H9 (cell line): Measurements from ENCODE around the gene PPP1R26. TPM values are rescaled to one million over a fixed set of nuclear protein-coding genes. Genes with fewer than 3 reads are reported as not detected.
"Not testable (repeated sequence)": the region's sequence is repeated elsewhere in the genome, so short reads cannot be mapped to it uniquely, and the experiment has no call there.

Experiments used
- DNase-seq: peaks from one replicate; pipeline ENCODE4 v3.0.0-alpha.2; 2017
- H2AFZ ChIP-seq: one replicate; pipeline ENCODE4 v1.6.1; 2013; ENCODE audit warnings: mild to moderate bottlenecking, low read length, control low read depth, moderate library complexity
- H2AK5ac ChIP-seq: 2 replicates; pipeline ENCODE4 v1.6.1; 2013; ENCODE audit warnings: low read length, control low read depth, mixed read lengths; ENCODE audit not compliant: insufficient read length
- H2BK120ac ChIP-seq: one replicate; pipeline ENCODE4 v1.6.1; 2013; ENCODE audit warnings: low read depth, mild to moderate bottlenecking, low read length, control low read depth, inconsistent platforms; ENCODE audit not compliant: poor library complexity, severe bottlenecking
- H2BK12ac ChIP-seq: 2 replicates; pipeline ENCODE4 v1.6.1; 2013; ENCODE audit warnings: low read length, control low read depth, mixed read lengths, low read depth; ENCODE audit not compliant: insufficient read length
- H2BK15ac ChIP-seq: 2 replicates; pipeline ENCODE4 v1.6.1; 2013; ENCODE audit warnings: low read depth, low read length, control low read depth
- H2BK20ac ChIP-seq: one replicate; pipeline ENCODE4 v1.6.1; 2013; ENCODE audit warnings: low read depth, mild to moderate bottlenecking, low read length, control low read depth, inconsistent platforms; ENCODE audit not compliant: poor library complexity, severe bottlenecking
- H2BK5ac ChIP-seq: 2 replicates; pipeline ENCODE4 v1.6.1; 2013; ENCODE audit warnings: low read length, control low read depth, mixed read lengths; ENCODE audit not compliant: insufficient read length
- H3K14ac ChIP-seq: 2 replicates; pipeline ENCODE4 v1.6.1; 2013; ENCODE audit warnings: low read length, control low read depth; ENCODE audit not compliant: insufficient read depth
- H3K18ac ChIP-seq: 2 replicates; pipeline ENCODE4 v1.6.1; 2013; ENCODE audit warnings: low read depth, mild to moderate bottlenecking, mixed read lengths, low read length, control low read depth; ENCODE audit not compliant: insufficient read length
- H3K23ac ChIP-seq: 2 replicates; pipeline ENCODE4 v1.6.1; 2013; ENCODE audit warnings: low read length, control low read depth, mixed read lengths, low read depth; ENCODE audit not compliant: insufficient read length
- H3K23me2 ChIP-seq: 2 replicates; pipeline ENCODE4 v1.6.1; 2013; ENCODE audit warnings: low read depth, mild to moderate bottlenecking, mixed read lengths, low read length, control low read depth; ENCODE audit not compliant: insufficient read length, poor library complexity, severe bottlenecking
- H3K27ac ChIP-seq: 2 replicates; pipeline ENCODE4 v1.5.1; 2013; ENCODE audit warnings: low read length, control low read depth, mixed read lengths, low read depth; ENCODE audit not compliant: insufficient read length
- H3K27me3 ChIP-seq: 2 replicates; pipeline ENCODE4 v1.6.1; 2013; ENCODE audit warnings: low read length, control low read depth, inconsistent platforms; ENCODE audit not compliant: insufficient read depth
- H3K4ac ChIP-seq: 2 replicates; pipeline ENCODE4 v1.6.1; 2013; ENCODE audit warnings: low read depth, mild to moderate bottlenecking, control low read depth, inconsistent platforms, low read length, moderate library complexity
- H3K4me1 ChIP-seq: 2 replicates; pipeline ENCODE4 v1.6.1; 2013; ENCODE audit warnings: low read length, control low read depth, inconsistent platforms; ENCODE audit not compliant: insufficient read depth
- H3K4me2 ChIP-seq: 2 replicates; pipeline ENCODE4 v1.6.1; 2013; ENCODE audit warnings: low read length, control low read depth, mixed read lengths; ENCODE audit not compliant: insufficient read length, insufficient read depth
- H3K56ac ChIP-seq: 2 replicates; pipeline ENCODE4 v1.6.1; 2013; ENCODE audit warnings: low read depth, mild to moderate bottlenecking, mixed read lengths, low read length, control low read depth; ENCODE audit not compliant: insufficient read length
- H3K79me1 ChIP-seq: 2 replicates; pipeline ENCODE4 v1.6.1; 2013; ENCODE audit warnings: low read depth, mild to moderate bottlenecking, moderate library complexity, low read length, control low read depth, inconsistent platforms; ENCODE audit not compliant: insufficient read depth, poor library complexity, severe bottlenecking
- H3K79me2 ChIP-seq: 2 replicates; pipeline ENCODE4 v1.6.1; 2013; ENCODE audit warnings: low read length, control low read depth, inconsistent platforms; ENCODE audit not compliant: insufficient read depth
- H3K9ac ChIP-seq: 2 replicates; pipeline ENCODE4 v1.6.1; 2013; ENCODE audit warnings: low read length, control low read depth, mixed read lengths; ENCODE audit not compliant: insufficient read length; ENCODE audit errors: extremely low read depth
- H3K9me3 ChIP-seq: one replicate; pipeline ENCODE4 v1.6.1; 2013; ENCODE audit warnings: low read depth, low read length, inconsistent platforms; ENCODE audit not compliant: control insufficient read depth
- H3T11ph ChIP-seq: one replicate; pipeline ENCODE4 v1.6.1; 2013; ENCODE audit warnings: mild to moderate bottlenecking, low read length, control low read depth, inconsistent platforms
- H4K20me1 ChIP-seq: one replicate; pipeline ENCODE4 v1.6.1; 2013; ENCODE audit not compliant: control insufficient read depth, insufficient read length, insufficient read depth
- H4K5ac ChIP-seq: 2 replicates; pipeline ENCODE4 v1.6.1; 2013; ENCODE audit warnings: low read depth, mild to moderate bottlenecking, mixed read lengths, low read length, control low read depth; ENCODE audit not compliant: insufficient read length
- H4K8ac ChIP-seq: replicated peaks from 2 replicates; pipeline ENCODE4 v1.6.1; 2013; ENCODE audit warnings: low read length, control low read depth, mixed read lengths, low read depth; ENCODE audit not compliant: insufficient read length
- H4K91ac ChIP-seq: 2 replicates; pipeline ENCODE4 v1.6.1; 2013; ENCODE audit warnings: low read depth, mild to moderate bottlenecking, moderate library complexity, mixed read lengths, low read length, control low read depth; ENCODE audit not compliant: insufficient read length
- H3K27ac Mint-ChIP-seq, 3 experiments: 2 replicates in 2 of 3; 3 replicates in 1 of 3; pipeline ENCODE4 v1.8.0; 2020 to 2021; ENCODE audit warnings: mixed read lengths in 3 of 3, mild to moderate bottlenecking in 1 of 3, moderate library complexity in 1 of 3
- H3K27me3 Mint-ChIP-seq: 2 replicates; pipeline ENCODE4 v1.8.0; 2021; ENCODE audit warnings: low read depth, mild to moderate bottlenecking, moderate library complexity, mixed read lengths
- H3K36me3 Mint-ChIP-seq, 3 experiments: 2 replicates in 2 of 3; 3 replicates in 1 of 3; pipeline ENCODE4 v1.8.0; 2020 to 2021; ENCODE audit warnings: low read depth in 3 of 3, mixed read lengths in 3 of 3; ENCODE audit not compliant: insufficient read depth in 1 of 3
- H3K4me1 Mint-ChIP-seq, 2 experiments: 2 replicates each; pipeline ENCODE4 v1.8.0; 2020; ENCODE audit warnings: mixed read lengths in 2 of 2
- H3K4me3 Mint-ChIP-seq, 2 experiments: 2 replicates in 1 of 2; 3 replicates in 1 of 2; pipeline ENCODE4 v1.8.0; 2020 to 2021; ENCODE audit warnings: mild to moderate bottlenecking in 2 of 2, mixed read lengths in 2 of 2, moderate library complexity in 1 of 2
- H3K9me3 Mint-ChIP-seq, 2 experiments: 2 replicates in 1 of 2; 3 replicates in 1 of 2; pipeline ENCODE4 v1.8.0; 2020; ENCODE audit warnings: mild to moderate bottlenecking in 2 of 2, mixed read lengths in 2 of 2, moderate library complexity in 1 of 2
- CTCF ChIP-seq: fragments of 200-600 bp; sonication (generic); conservative IDR thresholded peaks from 3 replicates; pipeline ENCODE4 v1.8.0; 2021; ENCODE audit warnings: antibody characterized with exemption, mild to moderate bottlenecking
- WGBS: extraction: QIAGEN DNeasy Blood & Tissue Kit; methylation state at CpG from one replicate; pipeline ENCODE4 v1.1.7; 2013; ENCODE audit warnings: missing lambda C conversion rate, low lambda C conversion rate, mixed read lengths; ENCODE audit not compliant: insufficient read length; ENCODE audit errors: extremely low coverage; 5-methylcytosine and 5-hydroxymethylcytosine counted together
- total RNA-seq: library from RNA; stranded (reverse); gene quantifications from 2 replicates; pipeline ENCODE4 v1.2.1, GENCODE V29; 2021

The PPP1R26 gene
- total RNA-seq, 1 experiment from 2014 or later = 38.0 TPM

- Histone ChIP-seq H3K79me1 (no peaks in the 10 kb centered on the region), H3K14ac (no peak overlapping the region), H3K4me2 (no peak overlapping the region), H3K27ac (no peak overlapping the region), H3K18ac (no peak overlapping the region), H4K20me1 (no peaks in the 10 kb centered on the region), H3K79me2 (no peaks in the 10 kb centered on the region), H2AK5ac (no peak overlapping the region), H2BK12ac (no peak overlapping the region), H3K4me1 (no peaks in the 10 kb centered on the region; the same call in 1 of the 2 replicates), H2AFZ (no peak overlapping the region), H4K91ac (no peak overlapping the region), H2BK120ac (no peak overlapping the region), H3K4ac (no peak overlapping the region), H3K23ac (no peak overlapping the region), H4K5ac (no peak overlapping the region), H3K9ac (no peak overlapping the region), H3K23me2 (no peaks in the 10 kb centered on the region), H3K9me3 (no peaks in the 10 kb centered on the region), H2BK5ac (no peak overlapping the region), H3K56ac (no peak overlapping the region), H2BK20ac (no peak overlapping the region), H3T11ph (no peak overlapping the region), H3K27me3 (no peaks in the 10 kb centered on the region), H4K8ac (no peak overlapping the region), H2BK15ac (no peak overlapping the region)
- no peak overlapping the region for H3K4me3 Mint-ChIP-seq
- H3K9me3 Mint-ChIP-seq = no peaks in the 10 kb centered on the region
- H3K36me3 Mint-ChIP-seq = no peaks in the 10 kb centered on the region
- peaks cover 13% of the 10 kb centered on the region for H3K27me3 Mint-ChIP-seq
- no CpG with 5 or more reads among the region's 12 CpGs for WGBS
- H3K27ac Mint-ChIP-seq = no peak overlapping the region; a peak in 1 of 7 replicates
- no peak for TF ChIP-seq CTCF
- no peak for DNase-seq
- peaks cover 9 to 11% of the 10 kb centered on the region in 2 experiments for H3K4me1 Mint-ChIP-seq
These were observed 54.1 kb downstream of the PPP1R26 start for GRCh38 chr9:135533674-135534073.

- H3K27ac ChIP-seq, H3K4me3 Mint-ChIP-seq, H4K20me1 ChIP-seq, H2AFZ ChIP-seq, H3K23ac ChIP-seq, H3K27me3 ChIP-seq, H3T11ph ChIP-seq, H3K23me2 ChIP-seq, H2BK15ac ChIP-seq, H3K56ac ChIP-seq, H3K79me1 ChIP-seq, H4K5ac ChIP-seq, H2BK120ac ChIP-seq, H3K14ac ChIP-seq, H2BK20ac ChIP-seq, H4K91ac ChIP-seq, H3K27ac Mint-ChIP-seq, H2BK12ac ChIP-seq, H3K79me2 ChIP-seq, H3K36me3 Mint-ChIP-seq, H2BK5ac ChIP-seq, DNase-seq, H3K9me3 Mint-ChIP-seq, H4K8ac ChIP-seq, H2AK5ac ChIP-seq, H3K18ac ChIP-seq, H3K4ac ChIP-seq, H3K4me2 ChIP-seq, H3K4me1 ChIP-seq, H3K9ac ChIP-seq, H3K9me3 ChIP-seq: not testable (repeated sequence)
- Mint-ChIP-seq H3K4me1 (peaks cover 9 to 11% of the 10 kb centered on the region in 2 experiments), H3K27me3 (peaks cover 17% of the 10 kb centered on the region)
- no CpG with 5 or more reads among the region's 10 CpGs for WGBS
These were observed 54.7 kb downstream of the PPP1R26 start for GRCh38 chr9:135534192-135534711.
